Nephron (organoid): Measurements from ENCODE around the gene ISLR.

Experiments used
- H3K27ac Mint-ChIP-seq, 3 experiments: 2 replicates each; pipeline ENCODE4 v1.8.0; 2020; ENCODE audit warnings: mixed read lengths in 3 of 3, mild to moderate bottlenecking in 2 of 3, moderate library complexity in 1 of 3
- H3K27me3 Mint-ChIP-seq: 2 replicates; pipeline ENCODE4 v1.8.0; 2021; ENCODE audit warnings: low read depth, mild to moderate bottlenecking, moderate library complexity, mixed read lengths
- H3K36me3 Mint-ChIP-seq: 2 replicates; pipeline ENCODE4 v1.8.0; 2020; ENCODE audit warnings: low read depth, mixed read lengths
- H3K4me1 Mint-ChIP-seq: 2 replicates; pipeline ENCODE4 v1.8.0; 2020; ENCODE audit warnings: mixed read lengths
- H3K4me3 Mint-ChIP-seq, 3 experiments: 2 replicates each; pipeline ENCODE4 v1.8.0; 2020; ENCODE audit warnings: mild to moderate bottlenecking in 3 of 3, mixed read lengths in 3 of 3, moderate library complexity in 2 of 3
- H3K9me3 Mint-ChIP-seq: 2 replicates; pipeline ENCODE4 v1.8.0; 2020; ENCODE audit warnings: mixed read lengths
- CTCF ChIP-seq, 3 experiments: fragments of 200-600 bp; sonication (generic); IDR thresholded peaks; one replicate each; pipeline ENCODE4 v1.5.0; 2021; ENCODE audit warnings: antibody characterized with exemption in 3 of 3; ENCODE audit not compliant: unreplicated experiment in 3 of 3

The ISLR gene

GRCh38 chr15:74135041-74135565 lies 38.4 kb upstream of the ISLR start:
- H3K9me3 Mint-ChIP-seq: peaks cover 9% of the 10 kb centered on the region
- H3K36me3 Mint-ChIP-seq: peaks cover 15% of the 10 kb centered on the region
- H3K27ac Mint-ChIP-seq: peak overlapping the region; percentile 81 to 97 (median 95)
- H3K4me3 Mint-ChIP-seq: peak overlapping the region; percentile 83 to 88 (median 85)
- peaks cover 69% of the 10 kb centered on the region for H3K27me3 Mint-ChIP-seq
- TF ChIP-seq CTCF (IDR thresholded peaks at IDR 0.05; ENCODE audit: unreplicated experiment in 3 of 3): no peak
- H3K4me1 Mint-ChIP-seq: peaks cover 62% of the 10 kb centered on the region

- Mint-ChIP-seq H3K9me3 (peaks cover 7% of the 10 kb centered on the region), H3K4me1 (peaks cover 58% of the 10 kb centered on the region), H3K36me3 (peaks cover 15% of the 10 kb centered on the region), H3K27ac (peak overlapping the region; percentile 91 to 97 (median 95)), H3K27me3 (peaks cover 55% of the 10 kb centered on the region), H3K4me3 (peak overlapping the region; percentile 83 to 88 (median 85))
- no peak for TF ChIP-seq CTCF (IDR thresholded peaks at IDR 0.05; ENCODE audit: unreplicated experiment in 3 of 3)
Observed at GRCh38 chr15:74136540-74136813, 37.0 kb upstream of the ISLR start.

DNA sequence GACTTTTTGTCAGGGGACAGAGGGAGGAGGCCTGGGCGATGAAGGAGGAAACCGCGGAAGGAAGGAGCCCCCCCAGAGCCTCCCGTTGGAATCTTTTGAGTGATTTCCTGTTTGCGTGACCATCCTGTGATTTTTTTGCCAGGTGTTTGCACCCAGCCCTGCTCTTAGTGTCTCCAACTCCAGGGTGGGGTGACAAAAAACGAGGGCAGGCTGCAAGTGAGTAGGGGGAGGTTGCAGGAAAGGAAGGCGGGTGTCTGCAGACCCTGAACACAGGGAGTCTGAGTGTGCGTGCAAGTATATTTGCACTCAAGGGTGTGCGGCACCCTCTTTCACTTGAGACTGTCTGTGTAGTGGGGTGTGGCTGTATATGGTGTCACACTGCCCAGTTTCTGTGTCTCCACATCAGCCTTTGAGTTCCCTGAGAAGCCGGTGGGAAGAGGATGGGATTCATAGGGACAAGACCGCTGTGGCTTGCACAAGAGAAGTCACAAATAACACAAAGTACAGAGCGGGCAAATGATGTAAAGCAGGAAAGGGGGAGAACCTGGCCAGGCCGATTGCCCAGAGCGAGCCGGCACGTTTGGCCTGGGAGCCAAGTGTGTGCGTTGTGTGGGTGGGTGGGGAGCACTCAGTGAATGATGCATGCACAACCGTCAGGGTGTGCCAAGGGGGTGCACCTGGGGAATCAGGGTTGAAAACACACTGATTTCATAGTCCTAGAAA lies 36.5 kb upstream of the ISLR start:
- H3K36me3 Mint-ChIP-seq: peaks cover 11% of the 10 kb centered on the region
- no peak for TF ChIP-seq CTCF (IDR thresholded peaks at IDR 0.05; ENCODE audit: unreplicated experiment in 3 of 3)
- peaks cover 50% of the 10 kb centered on the region for H3K27me3 Mint-ChIP-seq
- H3K27ac Mint-ChIP-seq: peak overlapping the region; percentile 91 to 97 (median 95)
- peaks cover 3% of the 10 kb centered on the region for H3K9me3 Mint-ChIP-seq
- H3K4me1 Mint-ChIP-seq: peaks cover 54% of the 10 kb centered on the region
- peak overlapping the region; percentile 83 to 88 (median 85) for H3K4me3 Mint-ChIP-seq

- Mint-ChIP-seq H3K4me3 (peak overlapping the region; percentile 83 to 88 (median 85)), H3K4me1 (peaks cover 50% of the 10 kb centered on the region), H3K27me3 (peaks cover 45% of the 10 kb centered on the region), H3K36me3 (peaks cover 7% of the 10 kb centered on the region), H3K9me3 (no peaks in the 10 kb centered on the region), H3K27ac (peak overlapping the region; percentile 91 to 97 (median 95))
- no peak for TF ChIP-seq CTCF (IDR thresholded peaks at IDR 0.05; ENCODE audit: unreplicated experiment in 3 of 3)
Observed at GRCh38 chr15:74137537-74137894, 36.0 kb upstream of the ISLR start.

DNA sequence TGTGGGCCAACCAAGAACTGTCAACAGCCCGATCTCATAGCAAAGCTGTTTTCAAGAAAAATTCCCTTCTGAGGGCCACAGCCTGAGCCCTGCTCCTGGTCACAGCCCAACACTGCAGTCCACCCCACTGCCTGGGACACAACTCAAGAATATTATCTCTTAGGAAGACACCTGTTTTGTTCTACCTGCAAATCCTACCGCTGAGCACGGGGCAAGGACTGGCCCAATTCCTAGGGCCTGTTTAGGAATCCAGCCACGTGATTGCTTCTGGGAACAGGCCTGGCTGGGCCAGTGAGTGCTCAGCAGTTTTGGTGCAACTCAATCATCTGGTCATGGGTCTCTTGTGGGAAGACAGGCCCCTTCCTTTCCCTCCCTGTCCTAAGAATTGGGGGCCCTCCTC lies 34.9 kb upstream of the ISLR start:
- peaks cover 3% of the 10 kb centered on the region for H3K36me3 Mint-ChIP-seq
- peak overlapping the region; percentile 66 to 97 (median 95) for H3K27ac Mint-ChIP-seq
- no peaks in the 10 kb centered on the region for H3K9me3 Mint-ChIP-seq
- H3K27me3 Mint-ChIP-seq: peaks cover 34% of the 10 kb centered on the region
- no peak overlapping the region for H3K4me3 Mint-ChIP-seq
- TF ChIP-seq CTCF (IDR thresholded peaks at IDR 0.05; ENCODE audit: unreplicated experiment in 3 of 3): no peak
- peaks cover 50% of the 10 kb centered on the region for H3K4me1 Mint-ChIP-seq

DNA sequence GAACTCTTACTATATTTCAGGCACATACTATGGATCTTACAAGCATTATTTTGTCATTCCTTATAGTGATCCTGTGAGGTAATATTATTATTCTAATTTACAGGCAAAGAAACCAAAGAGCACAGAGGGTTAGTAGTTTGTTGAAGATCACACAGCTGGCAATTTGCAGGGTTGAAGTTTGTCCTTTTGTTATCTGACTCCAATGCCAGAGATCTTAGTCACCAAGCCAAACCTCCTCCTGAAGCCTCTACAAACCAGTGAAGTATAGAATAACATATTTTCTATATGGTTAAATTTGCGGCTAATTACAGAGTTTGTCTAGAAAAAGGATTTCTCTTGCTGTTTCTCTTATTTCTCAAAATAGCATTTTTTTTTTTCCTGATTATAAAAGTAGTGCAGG lies 31.9 kb upstream of the ISLR start:
- Mint-ChIP-seq H3K4me3 (no peak overlapping the region), H3K4me1 (peaks cover 33% of the 10 kb centered on the region), H3K9me3 (peaks cover 3% of the 10 kb centered on the region), H3K27me3 (peaks cover 8% of the 10 kb centered on the region), H3K27ac (no peak overlapping the region), H3K36me3 (no peaks in the 10 kb centered on the region)
- no peak for TF ChIP-seq CTCF (IDR thresholded peaks at IDR 0.05; ENCODE audit: unreplicated experiment in 3 of 3)
